GM19099 (cell line): ENCODE data around the gene RIC8B.

Experiments
- POLR2A ChIP-seq: IDR thresholded peaks from 3 replicates; pipeline ENCODE4 v1.6.1; 2011; ENCODE audit warnings: low read depth; ENCODE audit not compliant: insufficient read length; ENCODE audit errors: extremely low read depth

Gene RIC8B

GRCh38 chr12:106866426-106867080 lies 92.1 kb downstream of the RIC8B start:
- no peak for TF ChIP-seq POLR2A

- no peak for TF ChIP-seq POLR2A
These were observed 93.2 kb downstream of the RIC8B start for GRCh38 chr12:106867651-106868050.

- no peak for TF ChIP-seq POLR2A
These were observed 94.7 kb downstream of the RIC8B start for GRCh38 chr12:106868982-106869700.

GRCh38 chr12:106870116-106870515 lies 95.6 kb downstream of the RIC8B start:
- no peak for TF ChIP-seq POLR2A

GRCh38 chr12:106871477-106871876 lies 97.0 kb downstream of the RIC8B start:
- TF ChIP-seq POLR2A = no peak

- no peak for TF ChIP-seq POLR2A
These were observed 99.5 kb downstream of the RIC8B start for GRCh38 chr12:106873983-106874382.

- no peak for TF ChIP-seq POLR2A
These were observed 104.3 kb downstream of the RIC8B start for GRCh38 chr12:106878804-106879203.

- no peak for TF ChIP-seq POLR2A
These were observed 105.1 kb downstream of the RIC8B start for GRCh38 chr12:106879612-106880011.

- no peak for TF ChIP-seq POLR2A
These were observed 108.9 kb downstream of the RIC8B start for GRCh38 chr12:106883426-106883825.

GRCh38 chr12:106885026-106885425 lies 110.5 kb downstream of the RIC8B start:
- no peak for TF ChIP-seq POLR2A

GRCh38 chr12:106885541-106886249 lies 111.2 kb downstream of the RIC8B start:
- TF ChIP-seq POLR2A = no peak

GRCh38 chr12:106886932-106887331 lies 112.5 kb downstream of the RIC8B start:
- TF ChIP-seq POLR2A = no peak

GRCh38 chr12:106888348-106888970 lies 114.0 kb downstream of the RIC8B start:
- TF ChIP-seq POLR2A = no peak

GRCh38 chr12:106889326-106889725 lies 114.8 kb downstream of the RIC8B start:
- no peak for TF ChIP-seq POLR2A

GRCh38 chr12:106889950-106890626 lies 115.6 kb downstream of the RIC8B start:
- no peak for TF ChIP-seq POLR2A
